Type B pancreatic cell (in vitro differentiated cells): ENCODE measurements around the gene SPINK1. TPM values are rescaled to one million over a fixed set of nuclear protein-coding genes. Genes with fewer than 3 reads are reported as not detected.

Experiments
- DNase-seq: peaks from one replicate; pipeline ENCODE4 v3.0.0; 2021; ENCODE audit warnings: mixed read lengths; ENCODE audit not compliant: unreplicated experiment; ENCODE audit errors: extremely low spot score
- H3K27ac Mint-ChIP-seq: 2 replicates; pipeline ENCODE4 v1.8.0; 2021; ENCODE audit warnings: mild to moderate bottlenecking, mixed read lengths
- H3K27me3 Mint-ChIP-seq: 2 replicates; pipeline ENCODE4 v1.8.0; 2021; ENCODE audit warnings: mixed read lengths
- H3K36me3 Mint-ChIP-seq: 2 replicates; pipeline ENCODE4 v1.8.0; 2021; ENCODE audit warnings: mixed read lengths
- H3K4me1 Mint-ChIP-seq: one replicate; pipeline ENCODE4 v1.8.0; 2021; ENCODE audit warnings: mixed read lengths; ENCODE audit not compliant: unreplicated experiment
- H3K4me3 Mint-ChIP-seq: 2 replicates; pipeline ENCODE4 v1.8.0; 2021; ENCODE audit warnings: mild to moderate bottlenecking, mixed read lengths
- H3K9me3 Mint-ChIP-seq: 2 replicates; pipeline ENCODE4 v1.8.0; 2021; ENCODE audit warnings: mixed read lengths
- total RNA-seq: library from RNA; stranded (reverse); gene quantifications from 2 replicates; pipeline ENCODE4 v1.2.1, GENCODE V29; 2021; ENCODE audit warnings: low replicate concordance
- TF ChIP-seq, protein P1 (sequence below): fragments of 200-600 bp; sonication (generic); conservative IDR thresholded peaks from 2 replicates; pipeline ENCODE4 v1.5.0; 2021; ENCODE audit warnings: antibody characterized with exemption, mild to moderate bottlenecking

SPINK1 gene
- total RNA-seq, 1 donor from 2014 or later, result 930 TPM

DNA sequence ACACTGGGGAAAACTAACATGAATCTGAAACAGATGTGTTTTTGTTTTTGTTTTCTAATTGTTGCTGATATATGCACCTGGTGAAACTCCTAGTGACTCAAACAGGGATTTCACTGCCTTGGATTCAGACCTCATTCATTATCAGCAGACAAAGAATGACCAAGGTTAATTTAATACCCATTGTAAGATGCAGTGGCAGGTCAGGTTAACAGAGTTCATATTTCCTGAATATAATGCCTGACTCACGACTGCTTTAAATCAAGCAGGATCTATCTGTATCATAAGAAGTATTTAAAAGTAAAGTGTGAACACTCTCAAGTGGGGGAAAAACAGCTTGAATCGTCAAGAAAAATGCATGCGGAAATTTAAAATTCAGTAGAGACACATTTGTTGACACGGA is 54.5 kb downstream of the SPINK1 start:
- H3K4me3 Mint-ChIP-seq, result no peak overlapping the region
- no peak overlapping the region for H3K27ac Mint-ChIP-seq
- H3K9me3 Mint-ChIP-seq, result no peaks in the 10 kb centered on the region
- H3K36me3 Mint-ChIP-seq, result peaks cover 3% of the 10 kb centered on the region
- no peaks in the 10 kb centered on the region for H3K27me3 Mint-ChIP-seq
- TF ChIP-seq, protein P1, sequence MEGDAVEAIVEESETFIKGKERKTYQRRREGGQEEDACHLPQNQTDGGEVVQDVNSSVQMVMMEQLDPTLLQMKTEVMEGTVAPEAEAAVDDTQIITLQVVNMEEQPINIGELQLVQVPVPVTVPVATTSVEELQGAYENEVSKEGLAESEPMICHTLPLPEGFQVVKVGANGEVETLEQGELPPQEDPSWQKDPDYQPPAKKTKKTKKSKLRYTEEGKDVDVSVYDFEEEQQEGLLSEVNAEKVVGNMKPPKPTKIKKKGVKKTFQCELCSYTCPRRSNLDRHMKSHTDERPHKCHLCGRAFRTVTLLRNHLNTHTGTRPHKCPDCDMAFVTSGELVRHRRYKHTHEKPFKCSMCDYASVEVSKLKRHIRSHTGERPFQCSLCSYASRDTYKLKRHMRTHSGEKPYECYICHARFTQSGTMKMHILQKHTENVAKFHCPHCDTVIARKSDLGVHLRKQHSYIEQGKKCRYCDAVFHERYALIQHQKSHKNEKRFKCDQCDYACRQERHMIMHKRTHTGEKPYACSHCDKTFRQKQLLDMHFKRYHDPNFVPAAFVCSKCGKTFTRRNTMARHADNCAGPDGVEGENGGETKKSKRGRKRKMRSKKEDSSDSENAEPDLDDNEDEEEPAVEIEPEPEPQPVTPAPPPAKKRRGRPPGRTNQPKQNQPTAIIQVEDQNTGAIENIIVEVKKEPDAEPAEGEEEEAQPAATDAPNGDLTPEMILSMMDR, result no peak
- peaks cover 21% of the 10 kb centered on the region for H3K4me1 Mint-ChIP-seq
- no peak for DNase-seq

Other genes starting within 250 kb of the SPINK1 start
- 2.7 and 13.8 TPM in 2 replicates for gene JAKMIP2, start 48.9 kb downstream of the SPINK1 start, total RNA-seq
- gene SCGB3A2, start 47.0 kb upstream of the SPINK1 start, total RNA-seq, result 1.4 TPM in 1 of 2 replicates, not detected in the other
- gene C5orf46, start 74.9 kb upstream of the SPINK1 start, total RNA-seq, result not detected in 2 replicates
- gene SPINK5, start 232.3 kb upstream of the SPINK1 start, total RNA-seq, result 14.1 and 26.0 TPM in 2 replicates